HG02970 (cell line): Measurements from ENCODE around the gene MYOD1.

Experiments
- ATAC-seq: cut with Tn5 transposase; IDR thresholded peaks from one replicate; pipeline ENCODE4 v1.9.1; 2021; ENCODE audit warnings: mild to moderate bottlenecking, moderate library complexity, moderate number of reproducible peaks; ENCODE audit not compliant: unreplicated experiment, low FRiP score

MYOD1 gene

DNA sequence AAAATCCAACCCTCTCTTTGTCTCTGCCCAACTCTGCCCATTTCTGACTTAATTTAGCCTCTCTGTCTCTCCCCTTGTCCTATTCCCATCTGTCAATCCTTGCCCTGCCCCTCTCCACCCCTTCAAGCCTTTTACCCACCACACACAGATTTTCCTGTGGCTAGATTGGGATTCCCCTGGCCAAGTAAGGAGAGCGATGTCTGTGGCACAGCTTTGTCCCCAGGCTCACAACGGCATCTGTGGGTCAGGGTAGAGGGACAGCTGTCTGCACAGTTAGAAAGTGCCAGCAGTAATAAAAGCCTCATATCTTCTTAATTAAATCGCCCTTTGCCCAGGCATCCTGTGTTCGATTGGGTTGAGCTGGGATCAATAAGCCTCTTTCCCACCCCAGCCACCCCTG, 13.9 kb downstream of the MYOD1 start:
- no peak for ATAC-seq

- no peak for ATAC-seq
Observed at GRCh38 chr11:17734418-17734911, 15.1 kb downstream of the MYOD1 start, which contains the start of gene KCNC1. Gene KCNC1 (plus strand): TSS chr11:17734781. CDS start chr11:17736003, 1,222 bp downstream.

DNA sequence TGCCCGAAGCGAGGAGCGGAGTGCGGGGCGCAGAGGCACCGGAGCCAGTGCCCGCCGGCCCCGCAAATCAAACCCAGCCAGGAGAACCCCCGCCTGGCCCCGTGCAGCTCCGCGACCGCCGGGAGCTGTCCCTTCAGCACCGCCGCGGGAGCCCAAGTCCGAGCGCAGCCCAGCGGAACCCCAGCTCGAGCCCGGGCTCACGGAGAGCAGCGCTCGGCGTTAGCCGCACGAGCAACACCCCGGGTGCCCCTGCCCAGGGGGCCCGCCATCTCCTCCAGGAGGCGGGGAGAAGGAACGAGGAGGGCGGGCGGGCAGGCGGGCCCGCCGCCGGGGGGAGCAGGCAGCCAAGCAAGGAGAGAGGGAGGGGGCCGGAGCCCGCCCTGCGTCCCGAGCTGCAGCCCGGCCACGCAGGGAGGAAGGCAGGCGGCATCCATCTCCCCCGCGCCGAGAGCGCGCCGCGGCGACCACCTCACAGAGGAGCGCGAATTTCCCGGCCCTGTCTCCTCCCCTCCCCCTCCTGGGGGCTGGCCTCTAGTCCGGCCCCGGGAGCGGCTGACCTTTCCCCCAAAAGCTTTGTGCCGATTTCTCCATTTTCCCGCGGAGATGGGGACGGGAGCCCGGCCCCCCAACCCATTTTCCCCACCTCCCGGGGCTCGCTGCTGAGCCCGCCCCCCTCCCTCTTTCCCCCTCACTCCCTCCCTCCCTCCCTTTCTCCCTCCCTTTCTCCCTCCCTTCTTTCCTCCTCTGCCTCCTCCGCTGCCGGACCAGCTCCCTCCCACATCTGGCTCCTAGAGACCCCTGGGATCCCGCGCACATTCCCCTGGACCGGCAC, 15.8 kb downstream of the MYOD1 start:
- ATAC-seq, result no peak

GRCh38 chr11:17735818-17736578, 16.6 kb downstream of the MYOD1 start:
- no peak for ATAC-seq

DNA sequence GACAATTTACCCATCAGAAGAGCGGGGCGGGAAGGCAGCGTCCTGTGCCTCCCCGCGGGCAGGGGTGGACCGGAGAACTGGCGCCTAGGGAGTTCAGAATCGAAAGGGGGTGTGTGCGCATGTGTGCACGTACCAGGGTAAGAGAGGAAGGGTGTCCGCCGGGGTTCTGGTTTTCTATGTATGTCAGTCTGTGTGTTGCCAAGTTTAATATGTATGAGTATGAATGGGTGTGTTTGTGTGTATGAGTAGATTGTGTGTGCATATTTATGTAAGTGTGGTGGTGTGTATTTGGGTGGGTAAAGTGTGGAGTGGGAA, 17.2 kb downstream of the MYOD1 start:
- ATAC-seq, result no peak

DNA sequence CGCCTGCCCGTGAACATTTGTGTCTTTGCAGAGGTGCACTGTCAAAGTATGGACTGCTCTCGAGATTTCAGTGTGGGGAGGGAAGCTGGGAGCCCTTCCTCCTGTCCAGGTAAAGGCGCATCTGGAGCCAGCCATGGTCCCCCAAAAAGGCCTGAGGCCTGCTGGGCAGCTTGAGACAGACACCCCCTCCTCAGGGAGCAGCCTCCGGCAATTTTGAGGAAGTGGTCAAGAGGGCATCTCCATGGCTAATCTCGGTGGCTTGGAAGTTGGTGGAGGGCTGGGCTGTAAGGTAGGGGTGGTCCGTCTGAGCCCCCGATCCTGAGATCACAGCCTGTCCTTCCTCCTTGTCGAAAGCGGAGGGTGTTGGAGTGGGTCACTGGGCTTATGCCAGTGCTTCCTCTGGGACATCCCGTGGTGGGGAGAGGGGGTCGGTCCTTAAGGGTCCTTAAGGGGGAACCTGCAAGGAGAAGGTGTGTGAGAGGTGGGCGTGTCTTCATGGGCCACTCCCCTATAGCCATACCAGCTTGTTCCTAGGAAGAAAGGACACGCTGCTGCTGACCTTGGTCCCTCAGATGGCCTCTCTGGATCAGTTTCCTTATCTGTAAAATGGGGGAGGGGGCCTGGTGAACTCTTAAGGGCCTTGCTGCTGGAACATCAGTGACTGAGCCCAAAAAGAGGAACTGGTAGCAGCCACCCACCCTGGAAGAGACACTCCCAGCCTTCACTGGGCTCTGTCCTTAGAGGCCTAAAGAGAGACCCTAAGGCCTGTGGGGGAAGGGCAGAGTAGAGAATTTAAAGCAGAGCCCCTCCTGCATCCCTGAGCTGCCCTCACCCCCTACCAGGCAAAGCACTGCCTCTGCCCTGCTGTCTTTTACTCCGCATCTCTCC, 17.8 kb downstream of the MYOD1 start:
- no peak for ATAC-seq

GRCh38 chr11:17738151-17738973, 19.0 kb downstream of the MYOD1 start:
- no peak for ATAC-seq

DNA sequence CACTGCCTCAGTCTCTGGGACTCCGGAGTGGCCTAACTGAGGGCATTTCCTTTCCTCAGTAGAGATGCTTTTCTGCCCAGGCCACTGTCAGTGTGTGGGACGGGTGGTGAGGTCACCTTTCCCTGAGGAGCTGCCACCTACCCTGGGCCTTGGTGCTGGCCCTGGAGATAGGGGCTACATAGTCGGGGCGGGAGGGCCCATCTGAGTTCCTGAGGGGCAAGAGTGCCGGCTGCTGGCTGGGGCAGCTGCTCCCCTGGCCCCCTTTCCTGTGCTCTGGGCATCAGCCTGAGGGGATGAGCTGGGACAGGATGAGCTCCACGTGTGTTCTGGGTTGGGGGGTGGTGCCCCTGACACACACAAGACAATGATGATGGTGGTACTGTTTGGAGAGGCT, 20.6 kb downstream of the MYOD1 start:
- no peak for ATAC-seq

DNA sequence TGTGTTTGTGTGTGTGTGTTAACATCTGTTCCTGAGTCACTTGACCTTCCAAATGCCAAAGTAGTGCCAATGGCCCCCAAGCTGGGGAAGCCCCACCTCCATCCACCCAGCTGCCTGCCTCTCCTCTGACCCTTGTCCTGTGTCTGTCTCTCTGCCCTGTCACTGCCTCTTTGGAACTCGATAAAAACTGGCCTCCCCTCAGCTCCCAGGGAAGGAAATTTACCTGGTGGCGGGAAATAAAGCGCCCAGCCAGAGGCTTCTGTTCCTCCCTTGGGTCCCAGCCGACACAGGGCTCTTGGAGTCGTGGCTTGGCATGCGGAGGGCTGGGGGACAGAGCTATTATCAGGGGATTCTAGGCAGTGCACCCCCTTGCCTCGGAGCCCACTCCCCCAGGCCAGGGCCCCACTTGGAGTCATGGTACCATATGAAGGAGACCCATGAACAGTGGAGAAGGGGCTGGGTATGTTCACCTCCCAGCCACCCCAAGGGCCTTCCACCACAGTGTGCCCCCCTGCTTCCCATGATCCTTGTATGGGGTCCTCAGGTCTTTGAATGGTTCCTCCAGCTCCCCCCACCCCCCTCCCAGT, 21.4 kb downstream of the MYOD1 start:
- no peak for ATAC-seq

DNA sequence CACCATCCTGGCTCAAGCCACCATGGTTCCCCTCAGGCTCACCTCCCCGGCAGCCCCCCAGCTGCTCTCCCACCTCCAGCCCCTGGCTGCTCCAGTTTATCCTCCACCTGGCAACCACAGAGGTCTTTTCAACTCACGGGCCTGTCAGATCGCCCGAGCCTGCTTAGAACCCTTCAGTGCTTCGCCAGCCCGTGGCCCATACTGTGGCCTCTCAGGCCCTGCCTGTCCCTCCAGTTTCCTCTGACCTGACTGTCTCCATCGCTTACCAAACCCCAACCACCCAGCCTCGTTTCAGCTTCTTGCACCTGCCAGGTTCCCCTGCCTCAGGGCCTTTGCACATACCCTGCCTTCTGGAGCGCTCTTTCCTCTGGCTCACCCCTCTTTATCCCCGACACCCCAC, 22.1 kb downstream of the MYOD1 start:
- ATAC-seq, result no peak

- ATAC-seq, result no peak
Observed at GRCh38 chr11:17742019-17742418, 22.6 kb downstream of the MYOD1 start.

GRCh38 chr11:17743026-17743807, 23.8 kb downstream of the MYOD1 start:
- ATAC-seq, result no peak

DNA sequence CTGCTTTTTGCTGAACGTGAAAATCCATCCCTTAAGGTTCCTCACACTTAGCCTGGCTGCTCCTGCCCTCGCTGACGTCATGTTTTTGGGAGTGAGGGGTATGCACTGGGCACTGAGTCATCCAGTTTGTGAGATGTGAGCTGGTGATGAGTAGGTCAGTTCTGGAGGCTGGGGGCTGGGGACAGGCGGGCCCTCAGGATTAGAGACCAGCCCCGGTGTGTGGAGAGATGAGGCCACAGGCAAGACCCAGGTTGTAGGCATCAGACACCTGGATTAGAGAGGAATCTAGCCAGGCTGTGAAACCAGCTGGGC, 24.4 kb downstream of the MYOD1 start:
- ATAC-seq, result no peak

DNA sequence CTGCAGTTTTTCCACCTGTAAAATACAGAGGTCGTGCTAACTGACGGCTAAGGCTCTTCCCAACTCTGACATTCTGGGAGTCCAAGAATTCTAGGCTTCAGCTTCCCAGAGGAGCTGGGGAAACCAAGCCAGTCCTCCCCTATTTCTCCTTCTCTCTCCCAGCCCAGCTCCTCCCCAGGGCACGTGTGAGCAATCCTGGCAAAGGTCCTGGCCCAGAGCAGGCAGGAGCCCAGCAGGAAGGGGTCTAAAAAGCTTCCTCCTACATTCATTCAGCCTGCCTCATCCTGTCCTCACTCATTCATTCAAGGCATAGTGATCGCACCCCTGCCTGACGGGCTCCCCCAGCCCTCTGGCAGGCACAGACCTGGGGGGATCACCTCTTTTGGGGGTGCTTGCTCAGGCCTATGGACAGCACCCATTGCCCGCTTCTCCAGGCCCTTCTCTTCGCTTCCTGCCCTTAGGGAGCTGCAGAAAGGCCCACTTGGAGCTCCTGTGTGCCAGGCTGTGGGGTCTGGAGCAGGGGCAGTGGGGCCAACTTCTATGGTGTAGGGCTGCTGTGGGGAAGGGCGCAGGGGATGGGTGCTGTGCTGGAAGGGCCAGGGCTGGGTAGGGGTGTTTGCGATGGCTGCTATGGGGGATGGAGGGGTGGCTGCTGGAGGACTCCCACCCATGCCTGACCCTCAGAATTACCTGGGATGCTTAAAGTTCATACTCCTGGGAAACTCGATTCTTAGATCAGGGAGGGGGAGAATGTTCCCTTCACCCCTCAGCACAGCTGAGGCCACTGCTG, 25.0 kb downstream of the MYOD1 start:
- ATAC-seq, result no peak

DNA sequence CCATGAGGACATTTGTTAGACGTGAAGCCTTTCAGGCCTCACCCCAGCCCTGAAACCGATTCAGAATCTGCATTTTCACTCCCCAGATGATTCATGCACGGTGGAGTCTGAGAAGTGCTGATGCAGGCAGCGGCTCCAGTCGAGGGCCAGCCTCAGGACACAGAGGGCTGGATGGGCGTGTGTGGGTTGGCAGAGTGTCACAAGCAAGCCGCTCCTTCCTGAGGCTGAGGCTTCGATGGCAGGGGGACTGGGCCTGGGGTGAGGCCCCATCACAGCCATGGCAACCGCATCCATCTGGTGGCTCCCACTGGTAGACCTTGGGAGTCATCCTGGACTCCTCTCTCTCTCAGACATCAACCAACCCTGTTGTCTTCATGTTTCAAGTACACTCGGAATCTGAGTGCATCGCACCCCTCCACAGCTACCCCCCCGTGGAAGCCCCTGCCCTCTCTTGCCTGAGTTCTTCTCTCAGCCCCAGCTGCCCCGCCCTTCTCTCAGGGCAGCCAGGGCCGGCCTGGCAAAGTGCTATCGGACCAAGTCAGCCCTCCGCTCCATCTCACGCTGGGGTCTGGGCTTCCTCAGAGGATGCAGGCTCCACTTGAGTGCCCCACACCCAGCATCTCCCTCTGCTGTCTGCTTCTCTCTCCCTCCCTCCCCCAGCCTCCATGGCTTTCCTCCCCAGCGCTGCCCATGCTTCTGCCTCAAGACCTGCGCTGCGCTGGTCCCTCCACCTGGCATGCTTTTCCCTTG, 25.8 kb downstream of the MYOD1 start:
- no peak for ATAC-seq

GRCh38 chr11:17746096-17746495, 26.7 kb downstream of the MYOD1 start:
- no peak for ATAC-seq

GRCh38 chr11:17747131-17747955, 28.0 kb downstream of the MYOD1 start:
- ATAC-seq, result no peak
